DMS53 treated with DMSO at 0.1 percent for 48 hours (cell line): Measurements from ENCODE around the gene C17orf114.

Experiments
- DNase-seq: peaks from one replicate; lab custom pipeline; 2025; ENCODE audit not compliant: unreplicated experiment; lab: John Stamatoyannopoulos, UW

C17orf114 gene

DNA sequence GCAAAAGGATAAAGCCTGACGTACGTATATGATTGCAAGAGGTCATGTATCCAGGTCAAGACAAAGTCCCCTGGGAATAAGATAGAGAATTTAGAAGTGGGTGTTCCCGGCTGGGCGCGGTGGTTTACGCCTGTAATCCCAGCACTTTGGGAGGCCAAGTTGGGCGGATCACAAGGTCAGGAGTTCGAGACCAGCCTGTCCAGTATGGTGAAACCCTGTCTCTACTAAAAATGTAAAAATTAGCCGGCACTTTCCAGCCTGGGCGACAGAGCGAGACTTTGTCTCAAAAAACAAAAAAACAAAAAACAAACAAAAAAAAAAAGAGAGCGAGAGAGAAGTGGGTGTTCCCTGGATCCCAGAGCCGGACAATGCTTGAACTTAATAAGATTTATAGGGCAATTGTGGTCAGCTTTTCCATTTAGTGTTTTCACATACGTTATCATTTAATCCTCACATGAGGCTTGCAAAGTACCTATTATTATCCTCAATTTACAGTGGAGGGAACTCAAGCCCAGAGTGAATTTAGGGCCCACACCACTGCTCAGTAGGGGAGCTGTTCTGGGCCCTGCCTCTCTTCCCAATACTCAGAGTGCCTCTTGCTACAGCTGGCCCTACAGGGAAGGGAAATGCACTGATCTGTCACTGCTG lies 13.8 kb downstream of the C17orf114 start:
- DNase-seq, result no peak

- no peak for DNase-seq
These were observed 15.6 kb downstream of the C17orf114 start for GRCh38 chr17:4786516-4786915.

- DNase-seq, result peak; percentile 3
These were observed 16.0 kb downstream of the C17orf114 start, which contains the start of gene VMO1 for GRCh38 chr17:4786106-4786511. Gene VMO1 (minus strand): TSS chr17:4786364. CDS start chr17:4786352, 12 bp downstream.

GRCh38 chr17:4785311-4786105 lies 16.6 kb downstream of the C17orf114 start:
- peak; percentile 8 for DNase-seq

GRCh38 chr17:4782652-4783051 lies 19.5 kb downstream of the C17orf114 start:
- DNase-seq, result no peak

GRCh38 chr17:4780325-4780955 lies 21.7 kb downstream of the C17orf114 start:
- DNase-seq, result no peak

DNA sequence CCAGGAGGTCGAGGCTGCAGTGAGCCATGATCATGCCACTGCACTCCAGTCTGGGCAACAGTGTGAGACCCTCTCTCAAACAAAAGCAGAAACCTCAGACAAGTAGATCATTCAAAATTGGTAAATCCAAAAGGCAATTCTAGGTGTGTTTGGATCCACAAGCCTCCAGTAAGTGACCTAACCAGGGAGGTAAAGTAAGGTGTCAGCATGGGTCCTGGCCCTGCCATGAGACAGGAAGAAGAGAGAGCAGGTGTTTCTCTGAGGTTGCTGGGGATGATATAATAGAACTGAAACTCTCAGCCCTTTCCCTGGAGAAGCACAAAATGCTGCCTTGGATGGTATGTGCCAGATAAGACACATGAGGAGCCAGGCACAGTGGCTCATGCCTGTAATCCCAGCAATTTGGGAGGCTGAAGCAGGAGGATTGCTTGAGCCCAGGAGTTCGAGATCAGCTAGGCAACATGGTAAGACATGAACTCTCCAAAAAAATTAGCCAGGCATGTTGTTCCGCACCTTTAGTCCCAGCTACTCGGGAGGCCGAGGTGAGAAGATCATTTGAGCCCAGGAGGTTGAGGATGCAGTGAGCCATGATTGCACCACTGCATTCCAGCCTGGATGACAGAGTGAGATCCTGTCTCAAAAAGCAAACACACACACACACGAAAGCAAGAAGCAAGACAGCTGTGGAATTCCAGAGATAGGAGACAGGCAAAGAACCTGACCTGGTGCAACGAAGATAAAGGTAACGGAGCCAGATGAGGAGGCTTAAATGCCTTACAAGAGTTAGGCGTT lies 24.0 kb downstream of the C17orf114 start:
- no peak for DNase-seq

GRCh38 chr17:4772235-4772613 lies 29.9 kb downstream of the C17orf114 start:
- no peak for DNase-seq

DNA sequence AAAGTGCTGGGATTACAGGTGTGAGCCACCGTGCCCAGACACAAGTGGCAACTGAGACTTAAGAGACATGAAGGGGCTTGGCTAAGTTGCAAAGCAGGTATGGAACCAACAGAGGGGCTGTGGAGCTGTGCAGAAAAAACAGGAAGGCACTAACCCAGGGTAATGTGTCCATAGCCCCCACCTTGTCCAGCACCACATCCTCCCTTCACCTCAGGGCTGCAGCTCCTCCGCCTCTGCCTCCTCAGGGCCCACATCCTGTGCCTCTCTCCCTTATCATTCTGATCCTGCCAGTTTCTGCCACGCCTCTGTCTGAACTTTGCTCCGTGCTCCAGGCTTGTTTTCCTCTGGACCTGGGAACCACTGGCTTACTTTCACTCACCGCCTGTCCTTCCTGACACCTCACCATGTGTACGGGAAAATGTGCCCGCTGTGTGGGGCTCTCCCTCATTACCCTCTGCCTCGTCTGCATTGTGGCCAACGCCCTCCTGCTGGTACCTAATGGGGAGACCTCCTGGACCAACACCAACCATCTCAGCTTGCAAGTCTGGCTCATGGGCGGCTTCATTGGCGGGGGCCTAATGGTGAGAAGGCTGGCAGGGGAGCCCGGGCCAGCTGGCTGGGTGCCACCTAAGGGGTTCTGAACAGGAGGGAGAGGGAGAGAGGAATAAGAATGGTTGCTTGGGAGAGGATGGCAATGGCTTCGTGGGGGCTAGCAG lies 30.5 kb downstream of the C17orf114 start, which contains the start of gene TM4SF5:
TM4SF5 (plus strand) TSS at position 368 of the 716 bp plus-strand sequence; CDS start at position 405, 37 bp downstream.
- DNase-seq, result peak; percentile 5

- no peak for DNase-seq
These were observed 32.5 kb downstream of the C17orf114 start for GRCh38 chr17:4769628-4770027.

GRCh38 chr17:4768298-4768697 lies 33.8 kb downstream of the C17orf114 start:
- no peak for DNase-seq

DNA sequence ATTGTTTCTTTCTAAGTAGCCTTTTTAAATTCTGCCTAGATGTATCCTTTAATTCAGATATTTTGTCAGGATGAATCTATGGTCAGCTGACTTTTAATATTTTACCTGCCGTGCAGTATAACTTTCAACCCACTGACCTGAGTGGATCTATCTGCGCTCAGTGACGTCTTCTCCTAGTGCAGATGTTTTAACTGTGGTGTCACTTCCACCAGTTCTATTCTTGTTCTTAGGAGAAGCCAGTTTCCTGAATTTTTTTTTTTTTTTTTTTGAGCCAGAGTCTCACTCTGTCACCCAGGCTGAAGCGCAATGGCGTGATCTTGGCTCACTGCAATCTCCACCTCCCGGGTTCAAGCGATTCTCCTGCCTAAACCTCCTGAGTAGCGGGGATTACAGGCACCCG lies 35.4 kb downstream of the C17orf114 start:
- no peak for DNase-seq

- DNase-seq, result no peak
These were observed 35.9 kb downstream of the C17orf114 start for GRCh38 chr17:4766201-4766600.

DNA sequence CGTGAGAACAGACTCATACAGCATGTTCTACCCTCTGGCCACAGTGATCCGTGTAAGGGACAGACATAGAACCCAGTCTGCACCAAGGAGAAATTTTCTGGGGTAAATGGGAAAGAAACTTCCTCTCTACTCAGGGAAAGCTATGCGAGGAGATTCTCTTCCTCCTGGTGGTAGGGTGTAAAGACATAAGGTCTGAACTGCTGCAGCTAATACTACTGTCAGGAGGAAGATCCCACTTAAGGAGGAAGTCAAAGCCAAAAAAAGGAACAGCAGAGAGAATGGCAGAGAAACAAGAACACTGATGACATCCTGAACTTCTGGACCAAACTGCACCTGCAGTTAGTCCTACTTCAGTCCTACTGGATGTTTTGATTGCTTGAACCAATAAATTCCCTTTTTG lies 37.5 kb downstream of the C17orf114 start:
- DNase-seq, result no peak

DNA sequence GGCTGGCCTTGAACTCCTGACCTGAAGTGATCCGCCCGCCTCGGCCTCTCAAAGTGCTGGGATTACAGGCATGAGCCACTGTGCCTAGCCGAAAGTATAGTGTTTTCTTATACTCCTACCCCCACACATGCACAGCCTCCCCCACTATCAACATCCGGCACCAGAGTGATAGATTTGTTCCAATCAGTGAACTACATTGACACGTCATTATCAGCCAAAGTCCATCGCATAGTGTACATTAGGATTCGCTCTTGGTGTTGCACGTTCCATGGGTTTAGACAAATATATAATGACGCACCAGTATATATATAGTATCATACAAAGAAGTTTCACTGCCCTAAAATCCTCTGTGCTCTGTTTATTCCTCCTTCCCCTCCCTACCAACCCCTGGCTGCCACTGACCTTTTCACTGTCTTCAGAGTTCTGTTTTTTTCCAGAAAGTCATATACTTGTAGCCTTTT lies 42.3 kb downstream of the C17orf114 start:
- no peak for DNase-seq

- no peak for DNase-seq
These were observed 48.7 kb downstream of the C17orf114 start for GRCh38 chr17:4753392-4753791.

DNA sequence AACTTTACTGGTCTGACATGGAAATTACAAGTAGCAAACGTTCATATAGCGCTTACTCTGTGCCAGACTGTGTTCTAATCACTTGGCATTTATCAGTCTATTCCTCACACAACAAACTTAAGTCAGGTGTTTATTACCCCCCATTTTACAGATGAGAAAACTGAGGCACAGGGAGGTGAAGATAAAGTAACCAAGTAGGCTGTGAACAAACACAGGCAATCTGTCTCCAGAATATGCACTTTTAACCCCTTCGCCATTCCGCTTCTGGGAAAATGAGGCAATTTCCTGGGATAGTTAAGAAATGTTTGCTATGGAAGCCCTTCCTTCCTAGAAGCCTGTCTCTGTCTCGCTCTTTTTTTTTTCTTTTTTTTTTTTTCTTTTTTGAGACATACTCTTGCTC lies 50.2 kb downstream of the C17orf114 start:
- DNase-seq, result no peak
